Measurements from ENCODE around the gene RERE. TPM values are rescaled to one million over a fixed set of nuclear protein-coding genes. Genes with fewer than 3 reads are reported as not detected.

Gene RERE
- total RNA-seq, 1 experiment from 2014 or later, result 161 TPM

DNA sequence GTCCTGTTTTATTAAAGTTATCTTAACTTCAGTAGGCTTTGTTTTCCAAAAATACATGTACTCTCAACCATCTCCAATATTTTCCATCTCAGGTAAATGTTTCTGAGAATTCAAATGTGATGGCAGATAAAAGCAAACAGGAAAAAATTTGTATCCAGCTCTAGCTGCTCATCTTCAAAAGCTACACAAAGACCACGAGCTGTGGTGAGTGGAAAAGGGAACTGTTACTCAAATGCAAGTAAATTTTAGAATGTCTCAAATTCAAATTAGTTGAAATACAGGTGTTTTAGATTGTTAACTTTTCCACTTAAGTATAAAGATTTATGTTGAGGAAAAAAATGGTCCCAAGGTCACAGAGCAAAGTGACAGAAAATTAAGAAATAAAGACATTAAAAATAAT lies 283.5 kb downstream of the RERE start:
- no peak overlapping the region for H3K27ac Mint-ChIP-seq
- POLR2A ChIA-PET, result interaction anchor here (0.6 to 0.7 kb wide), 2 partner anchors 136 to 426 kb away, joined by 3 to 4 read pairs; no protein-coding TSS in a partner anchor

More for the DNA sequence above, 283.5 kb downstream of the RERE start:
- Mint-ChIP-seq H3K27me3 (ENCODE audit: low read depth) (no peaks in the 10 kb centered on the region), H3K4me1 (no peaks in the 10 kb centered on the region), H3K9me3 (no peaks in the 10 kb centered on the region), H3K4me3 (no peak overlapping the region), H3K36me3 (peaks cover 5% of the 10 kb centered on the region)
- DNase-seq (ENCODE audit: low spot score) (no peak), ATAC-seq (no peak)
- CTCF ChIA-PET, result no interaction called here
- TF ChIP-seq ZBTB43 (CRISPR knock-in tag; IDR thresholded peaks at IDR 0.05), result no peak
- no peak for TF ChIP-seq RORB (CRISPR knock-in tag; IDR thresholded peaks at IDR 0.05)
- no peak for TF ChIP-seq EMX1 (CRISPR knock-in tag; IDR thresholded peaks at IDR 0.05)
- no peak for TF ChIP-seq ZNF281 (CRISPR knock-in tag; IDR thresholded peaks at IDR 0.05)
- no peak for TF ChIP-seq GRHL2 (CRISPR knock-in tag; IDR thresholded peaks at IDR 0.05; ENCODE audit: insufficient replicate concordance, severe bottlenecking)
- TF ChIP-seq, protein P1, sequence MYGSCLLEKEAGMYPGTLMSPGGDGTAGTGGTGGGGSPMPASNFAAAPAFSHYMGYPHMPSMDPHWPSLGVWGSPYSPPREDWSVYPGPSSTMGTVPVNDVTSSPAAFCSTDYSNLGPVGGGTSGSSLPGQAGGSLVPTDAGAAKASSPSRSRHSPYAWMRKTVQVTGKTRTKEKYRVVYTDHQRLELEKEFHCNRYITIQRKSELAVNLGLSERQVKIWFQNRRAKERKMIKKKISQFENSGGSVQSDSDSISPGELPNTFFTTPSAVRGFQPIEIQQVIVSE (CRISPR knock-in tag; IDR thresholded peaks at IDR 0.05; ENCODE audit: borderline replicate concordance), result no peak
- no peak for TF ChIP-seq ZSCAN18 (CRISPR knock-in tag; IDR thresholded peaks at IDR 0.05)
- TF ChIP-seq MLX (CRISPR knock-in tag; IDR thresholded peaks at IDR 0.05), result no peak
- TF ChIP-seq, protein P2, sequence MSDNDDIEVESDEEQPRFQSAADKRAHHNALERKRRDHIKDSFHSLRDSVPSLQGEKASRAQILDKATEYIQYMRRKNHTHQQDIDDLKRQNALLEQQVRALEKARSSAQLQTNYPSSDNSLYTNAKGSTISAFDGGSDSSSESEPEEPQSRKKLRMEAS (CRISPR knock-in tag; IDR thresholded peaks at IDR 0.05), result no peak
- no peak for TF ChIP-seq JUN (CRISPR knock-in tag; IDR thresholded peaks at IDR 0.05)
- no peak for TF ChIP-seq ZNF232 (CRISPR knock-in tag; IDR thresholded peaks at IDR 0.05)
- no peak for TF ChIP-seq ERG (CRISPR knock-in tag; IDR thresholded peaks at IDR 0.05)
- TF ChIP-seq, protein P3, sequence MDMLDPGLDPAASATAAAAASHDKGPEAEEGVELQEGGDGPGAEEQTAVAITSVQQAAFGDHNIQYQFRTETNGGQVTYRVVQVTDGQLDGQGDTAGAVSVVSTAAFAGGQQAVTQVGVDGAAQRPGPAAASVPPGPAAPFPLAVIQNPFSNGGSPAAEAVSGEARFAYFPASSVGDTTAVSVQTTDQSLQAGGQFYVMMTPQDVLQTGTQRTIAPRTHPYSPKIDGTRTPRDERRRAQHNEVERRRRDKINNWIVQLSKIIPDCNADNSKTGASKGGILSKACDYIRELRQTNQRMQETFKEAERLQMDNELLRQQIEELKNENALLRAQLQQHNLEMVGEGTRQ (CRISPR knock-in tag; IDR thresholded peaks at IDR 0.05), result no peak

Data from WTC11 (cell line).